Prostate gland (tissue), 2 donors: ENCODE measurements around the gene NNAT.

ENCODE experiments used
- POLR2A ChIP-seq: fragments of 450-650 bp; IDR thresholded peaks from one replicate; pipeline ENCODE4 v1.6.1; 2016; ENCODE audit warnings: antibody characterized with exemption, mild to moderate bottlenecking
- POLR2AphosphoS5 ChIP-seq: sonication (generic); formaldehyde crosslinking; IDR thresholded peaks from one replicate; pipeline ENCODE4 v1.6.1; 2017; ENCODE audit warnings: antibody characterized with exemption
- TF ChIP-seq, protein P1 (sequence below), 4 experiments: fragments of 200-600 bp in 2 of 4; fragments of 450-650 bp in 2 of 4; sonication (generic) in 2 of 4; IDR thresholded peaks; 1 replicate in 3 of 4; 2 replicates in 1 of 4; pipeline ENCODE4 v1.5.1; 2016 to 2019; ENCODE audit warnings: antibody characterized with exemption in 4 of 4, mild to moderate bottlenecking in 2 of 4, moderate library complexity in 2 of 4

DNA sequence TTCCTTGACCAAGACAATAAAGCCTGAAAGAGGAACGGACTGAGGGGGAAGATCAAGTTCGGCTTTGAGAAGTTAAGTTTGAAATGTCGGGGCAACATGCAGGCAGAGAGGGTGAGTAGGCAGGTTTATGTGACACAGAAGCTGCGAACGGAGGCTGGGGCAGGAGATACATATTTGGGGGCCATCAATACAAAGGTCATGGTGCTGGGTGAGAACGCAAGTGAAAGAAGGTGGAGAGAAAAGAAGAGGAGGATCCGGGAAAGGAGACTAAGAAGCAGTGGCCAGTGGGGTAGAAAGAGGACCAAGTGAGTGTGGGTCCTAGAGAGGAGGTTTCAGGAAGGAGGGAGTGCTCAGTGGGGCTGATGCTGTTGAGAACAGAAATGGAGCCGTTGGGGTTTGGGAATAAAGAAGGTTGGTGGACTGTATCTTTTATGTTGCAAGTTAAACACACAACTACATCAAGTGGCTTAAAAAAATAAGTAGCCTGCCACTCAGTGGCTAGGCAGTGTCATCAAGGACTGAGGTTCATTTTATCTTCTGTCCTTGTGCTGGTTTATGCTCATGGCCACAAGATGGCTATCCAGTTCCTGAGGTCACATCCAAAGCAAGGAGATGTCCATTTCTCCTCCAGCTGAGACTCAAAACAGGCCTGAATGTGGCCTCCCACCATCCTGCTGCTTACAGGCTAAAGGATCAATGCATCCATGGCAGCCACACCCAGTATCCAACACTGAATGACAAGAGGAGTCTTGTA is 8.3 kb downstream of the NNAT start:
- TF ChIP-seq, protein P1, sequence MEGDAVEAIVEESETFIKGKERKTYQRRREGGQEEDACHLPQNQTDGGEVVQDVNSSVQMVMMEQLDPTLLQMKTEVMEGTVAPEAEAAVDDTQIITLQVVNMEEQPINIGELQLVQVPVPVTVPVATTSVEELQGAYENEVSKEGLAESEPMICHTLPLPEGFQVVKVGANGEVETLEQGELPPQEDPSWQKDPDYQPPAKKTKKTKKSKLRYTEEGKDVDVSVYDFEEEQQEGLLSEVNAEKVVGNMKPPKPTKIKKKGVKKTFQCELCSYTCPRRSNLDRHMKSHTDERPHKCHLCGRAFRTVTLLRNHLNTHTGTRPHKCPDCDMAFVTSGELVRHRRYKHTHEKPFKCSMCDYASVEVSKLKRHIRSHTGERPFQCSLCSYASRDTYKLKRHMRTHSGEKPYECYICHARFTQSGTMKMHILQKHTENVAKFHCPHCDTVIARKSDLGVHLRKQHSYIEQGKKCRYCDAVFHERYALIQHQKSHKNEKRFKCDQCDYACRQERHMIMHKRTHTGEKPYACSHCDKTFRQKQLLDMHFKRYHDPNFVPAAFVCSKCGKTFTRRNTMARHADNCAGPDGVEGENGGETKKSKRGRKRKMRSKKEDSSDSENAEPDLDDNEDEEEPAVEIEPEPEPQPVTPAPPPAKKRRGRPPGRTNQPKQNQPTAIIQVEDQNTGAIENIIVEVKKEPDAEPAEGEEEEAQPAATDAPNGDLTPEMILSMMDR (IDR thresholded peaks at IDR 0.05): no peak
- TF ChIP-seq POLR2A: no peak
- no peak for TF ChIP-seq POLR2AphosphoS5
